IMR-90 (cell line): ENCODE results near the gene SCPEP1.

Source experiments
- CEBPB ChIP-seq: IDR thresholded peaks from 2 replicates; pipeline ENCODE4 v1.6.1; 2012; ENCODE audit warnings: low read depth, low read length, improper control_type of control experiment
- FOS ChIP-seq: fragments of 150-350 bp; IDR thresholded peaks from 2 replicates; pipeline ENCODE4 v1.6.1; 2016; ENCODE audit warnings: low read depth, low read length
- MAZ ChIP-seq: IDR thresholded peaks from 2 replicates; pipeline ENCODE4 v1.6.1; 2012; ENCODE audit warnings: low read depth, mild to moderate bottlenecking, low read length, improper control_type of control experiment, moderate library complexity, borderline replicate concordance
- POLR2A ChIP-seq: IDR thresholded peaks from 2 replicates; pipeline ENCODE4 v1.6.1; 2012; ENCODE audit warnings: mild to moderate bottlenecking, low read depth, low read length
- RFX5 ChIP-seq: IDR thresholded peaks from 2 replicates; pipeline ENCODE4 v1.8.0; 2012; ENCODE audit warnings: low read depth, mild to moderate bottlenecking, low read length, moderate library complexity
- SMC3 ChIP-seq: fragments of 150-350 bp; IDR thresholded peaks from 2 replicates; pipeline ENCODE4 v1.6.1; 2016; ENCODE audit warnings: low read depth, mild to moderate bottlenecking, antibody characterized with exemption, low read length, moderate library complexity
- USF2 ChIP-seq: fragments of 150-350 bp; IDR thresholded peaks from 2 replicates; pipeline ENCODE4 v1.6.1; 2017; ENCODE audit warnings: mild to moderate bottlenecking, antibody characterized with exemption, low read length, low read depth
- TF ChIP-seq, protein P1 (sequence below): conservative IDR thresholded peaks from 2 replicates; pipeline ENCODE4 v1.5.1; 2012; ENCODE audit warnings: mild to moderate bottlenecking, low read depth, low read length, improper control_type of control experiment

DNA sequence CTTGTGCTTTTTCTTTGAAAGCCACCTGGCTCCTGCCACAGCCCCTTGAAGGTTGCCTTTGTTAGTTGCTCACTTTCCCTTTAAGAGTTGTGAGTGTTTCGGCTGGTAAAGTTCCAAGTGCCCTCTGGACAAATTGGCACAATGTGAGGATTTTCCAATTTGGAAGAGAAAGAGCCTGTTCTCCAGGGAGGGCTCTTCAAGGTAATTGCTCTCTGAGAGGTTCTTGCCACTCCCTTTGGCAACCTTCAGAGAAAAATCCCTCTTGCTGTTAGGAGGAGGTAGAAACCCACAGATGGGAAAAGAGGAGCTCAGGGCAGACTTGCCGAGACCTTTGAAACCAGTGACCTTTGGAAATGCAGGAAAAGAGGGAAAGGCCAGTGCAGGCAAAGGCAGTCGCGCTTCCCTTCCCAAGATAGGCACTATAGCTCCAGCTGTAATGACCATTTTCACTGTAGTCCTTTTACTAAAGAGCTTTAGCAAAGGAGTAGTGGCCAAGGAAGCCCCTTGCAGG is 58.1 kb downstream of the SCPEP1 start:
- TF ChIP-seq, protein P1, sequence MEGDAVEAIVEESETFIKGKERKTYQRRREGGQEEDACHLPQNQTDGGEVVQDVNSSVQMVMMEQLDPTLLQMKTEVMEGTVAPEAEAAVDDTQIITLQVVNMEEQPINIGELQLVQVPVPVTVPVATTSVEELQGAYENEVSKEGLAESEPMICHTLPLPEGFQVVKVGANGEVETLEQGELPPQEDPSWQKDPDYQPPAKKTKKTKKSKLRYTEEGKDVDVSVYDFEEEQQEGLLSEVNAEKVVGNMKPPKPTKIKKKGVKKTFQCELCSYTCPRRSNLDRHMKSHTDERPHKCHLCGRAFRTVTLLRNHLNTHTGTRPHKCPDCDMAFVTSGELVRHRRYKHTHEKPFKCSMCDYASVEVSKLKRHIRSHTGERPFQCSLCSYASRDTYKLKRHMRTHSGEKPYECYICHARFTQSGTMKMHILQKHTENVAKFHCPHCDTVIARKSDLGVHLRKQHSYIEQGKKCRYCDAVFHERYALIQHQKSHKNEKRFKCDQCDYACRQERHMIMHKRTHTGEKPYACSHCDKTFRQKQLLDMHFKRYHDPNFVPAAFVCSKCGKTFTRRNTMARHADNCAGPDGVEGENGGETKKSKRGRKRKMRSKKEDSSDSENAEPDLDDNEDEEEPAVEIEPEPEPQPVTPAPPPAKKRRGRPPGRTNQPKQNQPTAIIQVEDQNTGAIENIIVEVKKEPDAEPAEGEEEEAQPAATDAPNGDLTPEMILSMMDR: no peak
- TF ChIP-seq POLR2A (no peak), RFX5 (no peak), CEBPB (no peak), SMC3 (no peak), USF2 (no peak), MAZ (no peak), FOS (no peak)
